ENCODE measurements around the gene CHMP5.

The CHMP5 gene

DNA sequence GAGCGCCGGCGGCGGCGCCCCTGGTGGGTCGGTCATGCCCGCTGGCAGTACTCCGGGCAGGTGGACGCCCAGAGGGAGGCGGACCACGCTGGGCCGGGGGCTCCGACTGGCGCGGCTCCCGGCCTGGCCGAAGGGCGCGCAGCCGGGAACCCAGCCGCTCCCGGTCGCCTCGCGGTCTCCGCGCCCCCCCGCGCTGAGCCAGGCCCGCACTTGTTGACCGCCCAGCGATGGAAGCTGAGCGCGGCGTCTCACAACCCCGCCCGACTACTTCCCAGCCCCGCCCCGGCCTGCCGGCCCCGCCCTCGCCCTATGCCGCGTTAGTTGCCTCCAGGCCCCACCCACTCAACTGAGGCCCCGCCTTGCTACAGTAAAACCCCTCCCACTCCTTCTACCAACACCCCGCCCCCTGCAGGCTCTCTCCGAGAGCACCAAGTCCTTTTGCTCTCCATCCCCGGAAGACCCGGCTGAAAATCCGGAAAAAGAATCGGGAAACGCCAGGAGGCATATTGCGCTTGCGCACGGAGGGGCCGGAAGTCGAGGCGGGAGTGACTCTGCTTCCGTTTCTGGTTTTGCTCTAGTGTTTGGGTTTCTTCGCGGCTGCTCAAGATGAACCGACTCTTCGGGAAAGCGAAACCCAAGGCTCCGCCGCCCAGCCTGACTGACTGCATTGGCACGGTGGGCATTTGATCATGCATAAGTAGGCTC lies at the start of gene CHMP5, which contains the start of gene BAG1:
Gene CHMP5 (plus strand): TSS at position 577 of the 705 bp plus-strand sequence. CDS start 30 bp downstream, at position 607.
Gene BAG1 (minus strand): TSS at position 236 of the 705 bp plus-strand sequence.
- peak; percentile 99 for DNase-seq

DNA sequence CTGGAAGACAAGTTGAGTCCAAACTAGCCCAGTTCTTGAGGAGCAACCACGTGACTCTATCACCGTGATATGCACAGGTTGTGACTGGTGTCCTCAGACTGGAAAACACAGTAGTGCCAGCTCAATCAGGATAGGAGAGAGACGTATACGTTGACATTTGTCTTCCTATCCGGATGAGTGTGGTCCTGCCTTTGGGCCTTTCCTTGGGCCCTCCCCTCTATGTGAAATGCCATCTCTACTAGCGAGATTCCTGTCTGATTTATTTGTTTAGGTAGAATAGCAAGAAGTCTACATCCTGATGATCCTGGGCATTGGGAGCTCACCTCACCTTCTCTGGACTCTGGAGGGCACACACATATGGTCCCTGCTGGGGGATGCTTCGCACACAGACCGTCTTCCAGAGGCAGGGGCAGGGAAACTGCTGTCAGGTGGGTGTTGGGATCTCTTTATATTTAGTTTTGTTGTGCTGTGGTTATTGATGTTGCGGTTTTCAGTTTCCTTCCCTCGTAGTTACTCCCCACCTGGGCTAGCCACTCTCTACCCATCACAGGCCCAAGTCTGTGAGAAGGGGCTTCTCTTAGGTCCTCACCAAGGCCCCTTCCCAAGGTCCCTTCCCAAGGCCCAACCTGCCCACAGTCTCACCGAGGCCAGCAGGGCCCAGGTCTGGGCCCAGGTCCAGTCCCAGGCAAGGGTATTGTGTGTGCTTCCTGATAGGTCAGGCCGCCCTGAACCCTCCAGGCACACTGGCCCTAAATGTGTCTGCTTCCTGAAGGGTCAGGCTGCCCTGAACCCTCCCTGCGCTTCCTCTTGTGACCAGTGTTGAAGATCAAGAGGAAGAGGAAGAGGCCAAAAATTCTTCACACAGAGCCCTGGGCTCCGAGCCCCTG lies 43.9 kb upstream of the CHMP5 start:
- no peak for DNase-seq

DNA sequence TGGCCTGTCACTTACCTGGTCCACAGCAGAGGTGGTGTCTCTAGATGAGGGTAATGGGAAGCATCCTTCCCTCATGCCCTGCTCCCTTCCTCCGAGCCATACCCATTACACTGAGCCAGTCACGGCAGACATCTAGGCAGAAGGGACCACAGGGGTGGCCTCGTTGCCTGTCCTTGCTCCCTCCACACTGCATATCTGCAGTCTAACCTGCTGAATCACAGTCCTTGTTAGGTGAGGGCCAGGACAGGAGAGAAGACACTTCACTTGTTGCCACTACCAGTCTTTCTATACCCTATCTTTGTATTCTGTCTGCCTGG lies 43.3 kb upstream of the CHMP5 start:
- DNase-seq, result no peak

DNA sequence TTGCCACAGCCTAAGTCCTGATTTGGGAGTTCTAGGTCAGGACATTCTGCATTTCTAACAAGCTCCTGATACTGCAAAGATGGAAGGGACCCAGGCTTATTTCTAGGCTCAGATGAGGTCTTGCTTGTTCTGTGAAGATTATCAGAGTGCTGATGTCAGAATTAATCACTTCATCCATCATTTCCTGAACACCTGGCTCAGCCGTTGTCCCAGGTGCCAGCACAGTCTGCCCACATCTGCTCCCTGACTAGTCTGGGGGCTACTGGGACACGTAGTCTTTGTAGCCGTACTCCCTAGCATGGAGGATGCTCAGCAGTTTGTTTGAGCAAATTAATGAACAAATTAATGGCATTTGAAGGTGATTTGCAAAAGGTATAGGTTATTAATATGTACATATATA lies 42.8 kb upstream of the CHMP5 start:
- DNase-seq, result no peak

DNA sequence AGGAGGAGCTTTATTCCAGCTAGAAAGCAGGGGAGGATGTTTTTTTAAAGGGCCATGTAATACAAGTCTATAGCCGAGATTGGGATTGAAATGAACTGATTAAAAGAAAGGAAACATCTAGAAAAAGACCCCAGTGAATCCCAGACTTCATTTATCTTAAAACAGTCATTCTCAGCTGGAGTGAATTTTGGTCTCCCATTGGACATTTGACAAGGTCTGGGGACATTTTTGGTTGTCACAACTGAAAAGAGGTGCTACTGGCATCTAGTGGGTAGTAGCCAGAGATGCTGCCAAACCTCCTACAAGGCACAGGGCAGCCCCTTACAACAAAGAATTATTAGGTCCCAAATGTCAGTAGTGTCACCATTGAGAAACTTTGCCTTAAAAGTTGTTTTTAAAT lies 41.2 kb upstream of the CHMP5 start:
- no peak for DNase-seq

DNA sequence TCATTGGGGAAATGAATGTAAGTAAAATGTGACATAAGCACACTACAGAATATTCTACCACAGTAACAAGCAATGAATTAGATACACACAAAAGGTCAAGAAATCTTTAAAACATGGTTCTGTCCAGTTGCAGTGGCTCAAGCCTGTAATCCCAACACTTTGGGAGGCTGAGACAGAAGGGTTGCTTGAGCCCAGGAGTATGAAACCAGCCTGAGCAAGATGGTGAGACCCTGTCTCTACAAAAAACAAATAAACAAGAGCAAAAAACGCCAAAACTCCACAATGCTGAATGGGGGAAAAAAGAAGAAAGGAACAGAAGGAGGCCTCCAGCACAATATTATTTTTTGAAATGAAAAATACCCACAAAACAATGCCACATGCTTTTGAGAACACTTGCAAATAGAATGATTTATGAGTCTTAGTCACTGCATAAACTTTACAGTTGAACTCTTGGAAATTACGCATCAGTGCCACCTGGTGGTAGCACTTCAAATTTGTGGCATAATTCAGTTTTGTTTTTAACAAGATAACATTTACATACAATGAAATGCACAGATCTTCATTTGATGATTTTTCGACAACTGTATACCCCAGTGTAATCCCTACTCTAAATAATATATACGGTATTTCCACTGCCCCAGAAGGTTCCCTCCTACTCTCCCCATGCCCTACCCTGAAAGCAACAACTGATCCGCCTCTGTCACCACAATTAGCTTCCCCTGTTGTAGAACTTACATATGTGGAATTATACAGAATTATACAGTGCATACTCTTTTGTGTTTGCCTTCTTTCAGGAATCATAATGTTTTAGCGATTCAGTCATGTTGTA lies 39.3 kb upstream of the CHMP5 start:
- DNase-seq, result peak; percentile 62 to 70

DNA sequence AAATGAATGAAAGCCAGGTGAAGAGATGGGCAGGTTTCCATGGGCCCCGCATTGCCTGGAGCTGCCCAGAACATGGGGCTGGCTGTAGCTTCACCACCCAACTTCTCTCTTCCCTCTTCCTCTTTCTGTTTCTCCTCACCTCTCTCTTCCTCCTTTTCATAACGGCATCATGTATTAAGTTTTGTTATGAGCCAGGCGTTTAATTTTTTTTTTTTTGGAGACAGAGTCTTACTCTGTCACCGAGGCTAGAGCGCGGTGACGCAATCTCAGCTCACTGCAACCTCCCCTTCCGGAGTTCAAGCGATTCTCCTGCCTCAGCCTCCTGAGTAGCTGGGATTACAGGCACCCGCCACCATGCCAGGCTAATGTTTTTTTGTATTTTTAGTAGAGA lies 37.8 kb upstream of the CHMP5 start:
- peak; percentile 56 to 73 for DNase-seq

DNA sequence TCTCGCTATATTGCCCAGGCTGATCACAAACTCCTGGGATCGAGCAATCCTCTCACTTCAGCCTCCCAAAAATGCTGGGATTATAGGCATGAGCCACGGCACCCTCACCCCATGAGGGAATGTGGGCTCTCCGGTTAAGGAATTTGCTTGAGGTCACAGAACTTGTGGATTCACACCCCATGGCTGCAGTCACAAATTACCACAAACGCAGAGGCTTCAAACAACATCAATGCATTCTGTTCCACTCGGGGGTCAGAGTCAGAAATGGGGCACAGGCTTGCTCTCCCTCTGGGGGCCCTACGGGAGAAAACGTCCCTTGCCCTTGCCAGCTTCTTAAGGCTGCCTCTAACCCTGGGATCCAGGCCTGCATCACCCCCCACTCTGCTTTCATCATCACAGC lies 37.1 kb upstream of the CHMP5 start:
- DNase-seq, result no peak

DNA sequence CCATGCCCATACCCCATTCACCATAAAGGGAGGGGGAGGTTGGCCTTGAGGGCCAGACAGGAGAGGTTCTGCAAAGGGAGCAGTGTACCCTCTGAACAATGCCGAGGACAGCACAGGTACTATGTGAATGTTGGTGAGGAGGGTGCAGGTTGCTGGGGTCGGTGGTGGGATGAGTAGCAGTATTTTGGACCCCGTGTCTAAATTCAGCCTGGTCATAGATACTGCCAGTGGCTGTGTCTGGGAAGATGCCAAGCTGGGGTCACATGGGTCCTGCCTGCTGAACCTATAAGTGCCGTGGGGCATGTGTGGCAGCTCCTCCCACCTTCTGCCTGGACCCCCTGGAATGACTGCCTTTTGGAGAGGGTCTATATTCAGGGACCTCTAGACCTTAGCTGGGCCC lies 36.2 kb upstream of the CHMP5 start:
- no peak for DNase-seq

DNA sequence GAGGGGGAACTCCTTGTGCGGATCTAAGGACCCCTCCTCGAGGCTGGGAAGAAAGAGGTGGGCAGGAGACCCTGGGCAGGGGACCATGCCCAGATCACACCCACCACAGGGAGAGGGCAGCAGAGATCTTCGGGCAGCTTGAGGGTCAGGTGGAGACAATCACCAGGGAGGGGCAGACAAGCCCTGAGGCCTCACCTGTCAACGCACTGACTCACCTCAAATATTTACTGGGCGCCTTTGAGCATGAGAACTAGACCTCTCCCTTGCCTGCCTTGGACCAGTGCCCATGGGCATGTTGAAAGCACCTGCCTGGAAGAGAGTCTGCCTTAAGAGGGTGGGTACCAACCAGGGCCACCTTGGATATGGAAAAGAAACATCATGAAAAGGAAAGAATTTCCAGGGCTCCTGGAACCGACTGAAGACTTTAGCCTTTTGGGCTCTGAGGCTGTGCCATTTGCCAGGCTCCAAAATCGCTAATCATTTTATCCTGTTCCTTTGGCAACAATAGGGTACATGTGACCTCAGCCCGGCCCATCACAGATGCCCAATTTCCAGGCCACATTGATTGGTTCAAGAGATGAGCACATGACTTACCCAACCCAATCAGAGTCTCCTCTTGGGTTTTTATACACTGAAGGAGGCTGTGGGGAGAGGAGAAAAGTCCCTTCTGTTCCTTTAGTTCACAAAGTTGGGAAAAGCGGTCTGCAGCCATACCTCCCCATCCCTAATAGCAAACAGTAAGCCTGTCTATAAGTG lies 35.3 kb upstream of the CHMP5 start:
- no peak for DNase-seq

DNA sequence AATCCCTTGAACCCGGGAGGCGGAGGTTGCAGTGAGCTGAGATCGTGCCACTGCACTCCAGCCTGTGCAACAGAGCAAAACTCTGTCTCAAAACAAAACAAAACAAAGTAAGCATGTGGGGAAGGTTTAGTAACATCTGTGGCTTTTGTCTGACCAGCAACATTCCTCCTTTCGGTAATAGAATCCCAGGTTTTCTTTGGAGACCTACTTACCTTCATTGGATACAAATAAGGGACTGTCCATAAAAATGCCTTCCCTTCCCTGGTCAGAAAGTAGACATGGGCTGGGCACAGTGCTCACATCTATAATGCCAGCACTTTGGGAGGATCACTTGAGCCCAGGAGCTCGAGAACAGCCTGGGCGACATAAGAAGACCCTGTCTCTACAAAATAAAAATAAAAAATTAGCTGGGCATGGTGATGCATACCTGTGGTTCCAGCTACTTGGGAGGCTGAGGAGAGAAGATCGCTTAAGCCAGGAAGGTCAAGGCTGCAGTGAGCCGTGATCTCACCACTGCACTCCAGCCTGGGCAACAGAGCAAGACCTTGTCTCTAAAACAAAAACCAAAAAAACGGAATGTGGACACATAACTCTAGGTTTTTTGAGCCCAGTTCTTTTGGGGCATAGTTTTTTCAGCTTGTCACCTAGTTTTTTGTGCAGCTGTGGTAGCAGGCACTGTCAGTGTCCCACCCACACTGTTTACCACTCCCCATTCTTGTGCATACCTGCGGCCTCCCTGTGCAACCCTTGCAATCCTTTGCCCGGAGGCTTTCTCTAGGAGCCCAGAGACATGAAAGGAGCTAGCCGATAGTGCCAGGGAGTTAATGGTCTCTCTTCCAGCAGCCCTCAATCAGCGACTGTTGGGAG lies 33.9 kb upstream of the CHMP5 start:
- no peak for DNase-seq

DNA sequence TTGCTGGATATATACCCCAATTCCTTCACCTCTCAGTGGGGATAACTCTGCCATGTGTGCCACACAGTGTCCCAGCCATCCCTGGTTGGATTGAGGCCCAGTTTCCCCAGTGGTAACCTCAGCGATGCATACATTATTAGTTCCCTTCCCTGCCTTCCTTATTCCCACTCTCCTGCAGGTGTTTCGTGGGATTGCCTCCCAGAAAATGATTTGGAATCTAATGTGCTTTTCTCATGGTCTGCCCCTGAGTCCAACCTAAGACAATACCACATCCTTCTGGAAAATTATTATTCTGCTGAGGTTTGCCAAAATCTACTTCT lies 33.3 kb upstream of the CHMP5 start:
- no peak for DNase-seq

DNA sequence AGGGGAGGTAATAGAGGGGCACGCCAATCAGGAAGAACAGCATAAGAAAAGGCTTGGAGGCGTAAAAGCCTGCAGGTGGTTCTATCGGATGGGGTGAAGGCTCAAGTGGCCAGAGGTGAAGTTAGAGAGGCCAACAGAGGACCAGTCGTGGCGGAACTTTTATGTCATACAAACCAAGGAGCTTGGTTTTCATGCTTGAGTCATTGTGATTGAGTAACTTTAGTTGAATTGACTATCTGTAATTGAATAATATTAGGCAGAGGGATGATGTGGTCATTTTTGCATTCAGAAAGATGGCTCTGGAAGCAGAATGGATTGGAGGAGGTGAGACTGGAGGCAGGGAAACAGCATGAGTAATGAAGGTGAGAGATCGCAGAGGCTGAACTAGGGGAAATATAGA lies 32.0 kb upstream of the CHMP5 start:
- DNase-seq, result no peak

DNA sequence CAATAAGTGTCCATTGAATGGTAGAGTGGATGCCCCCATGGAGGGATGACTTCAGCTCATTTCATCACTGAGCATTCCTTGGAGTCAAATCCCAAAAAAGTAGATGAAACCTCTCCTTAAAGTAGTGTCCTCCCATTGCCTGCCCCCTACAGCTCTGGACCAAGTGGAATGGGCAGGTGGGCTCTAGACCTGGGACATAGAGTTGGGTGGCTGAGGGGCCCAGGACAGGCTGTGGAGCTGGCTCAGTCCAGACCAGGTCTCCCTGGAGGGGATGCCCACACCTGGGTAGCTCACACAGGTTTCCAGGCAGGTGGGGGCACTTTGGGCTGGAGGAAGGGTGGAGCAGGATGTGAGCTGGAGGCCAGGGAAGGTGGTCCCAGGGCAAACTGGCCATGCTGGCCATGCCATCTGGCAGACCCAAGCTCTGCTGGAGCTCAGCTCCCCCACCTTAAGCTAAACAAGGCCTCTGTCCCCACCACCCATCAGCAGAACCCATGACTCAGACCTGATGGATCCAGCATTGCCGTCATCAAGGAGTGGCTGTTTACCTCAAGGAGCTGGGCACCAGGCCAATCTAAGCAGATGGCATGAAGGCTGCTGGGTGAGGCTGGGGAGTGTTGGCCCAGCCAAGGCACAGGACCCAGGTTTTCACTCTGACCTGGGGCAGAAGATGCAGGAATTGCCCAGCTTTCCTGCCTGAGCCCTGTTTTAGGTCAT lies 31.1 kb upstream of the CHMP5 start:
- DNase-seq, result no peak

DNA sequence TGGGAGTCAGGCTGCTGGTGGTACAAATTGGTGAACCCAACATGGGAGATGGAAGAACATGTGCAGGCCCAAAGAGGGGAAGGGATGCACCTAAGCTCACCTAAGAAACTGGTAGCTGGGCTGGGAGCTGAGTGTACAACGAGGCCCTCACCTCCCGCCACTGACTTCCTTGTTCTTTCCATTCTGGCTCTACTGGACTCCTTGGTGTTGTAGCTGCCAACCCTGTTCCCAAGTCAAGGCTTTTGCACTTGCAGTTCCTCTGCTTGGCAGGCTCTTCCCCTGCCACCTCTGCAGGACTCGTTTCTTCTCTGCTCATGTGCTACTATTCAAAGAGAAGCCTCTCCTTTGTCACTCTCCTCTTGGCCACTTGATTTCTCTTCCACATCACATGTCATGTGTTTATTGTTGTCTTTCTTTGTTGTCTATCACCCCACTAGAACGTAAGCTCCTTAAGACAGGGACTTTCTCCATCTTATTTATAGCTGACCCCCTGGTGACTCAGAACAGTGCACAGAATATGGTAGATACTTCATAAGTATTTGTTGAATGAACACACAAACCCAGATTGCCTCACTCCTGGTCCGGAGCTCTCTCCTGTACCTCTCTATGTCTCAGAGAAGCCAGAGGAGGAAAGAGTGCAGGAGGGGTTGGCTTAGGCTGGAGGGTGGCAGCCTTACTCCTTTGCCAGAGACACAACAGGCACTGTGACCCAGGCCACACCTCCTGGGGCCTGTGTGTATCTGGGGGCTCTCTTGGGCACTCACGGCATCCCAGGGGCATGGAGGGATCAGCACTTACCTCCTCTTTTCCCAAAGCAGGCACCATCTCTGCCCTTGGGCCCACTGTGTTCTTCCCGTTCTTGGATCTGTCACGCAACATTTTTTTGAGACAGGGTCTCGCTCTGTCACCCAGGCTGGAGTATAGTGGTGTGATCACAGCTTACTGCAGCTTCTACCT lies 30.1 kb upstream of the CHMP5 start:
- no peak for DNase-seq

DNA sequence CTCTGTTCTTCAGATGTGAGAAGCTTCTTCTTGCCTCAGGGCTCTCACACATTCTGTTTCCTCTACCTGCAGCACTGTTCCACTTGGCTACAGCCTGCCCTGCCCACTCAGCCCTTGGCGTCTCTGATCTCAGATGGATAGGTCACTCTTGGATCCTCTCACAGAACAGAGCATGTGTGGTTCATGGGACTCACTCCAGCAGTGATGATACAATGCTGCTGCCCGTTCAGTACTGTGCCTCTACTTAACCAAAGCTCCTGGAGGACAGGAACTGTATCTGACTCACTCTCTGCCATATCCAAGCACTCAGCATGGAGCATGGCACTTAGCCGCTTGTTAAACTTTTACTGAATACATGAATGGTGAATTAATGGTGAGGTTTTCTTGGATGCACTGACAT lies 28.3 kb upstream of the CHMP5 start:
- DNase-seq, result no peak

DNA sequence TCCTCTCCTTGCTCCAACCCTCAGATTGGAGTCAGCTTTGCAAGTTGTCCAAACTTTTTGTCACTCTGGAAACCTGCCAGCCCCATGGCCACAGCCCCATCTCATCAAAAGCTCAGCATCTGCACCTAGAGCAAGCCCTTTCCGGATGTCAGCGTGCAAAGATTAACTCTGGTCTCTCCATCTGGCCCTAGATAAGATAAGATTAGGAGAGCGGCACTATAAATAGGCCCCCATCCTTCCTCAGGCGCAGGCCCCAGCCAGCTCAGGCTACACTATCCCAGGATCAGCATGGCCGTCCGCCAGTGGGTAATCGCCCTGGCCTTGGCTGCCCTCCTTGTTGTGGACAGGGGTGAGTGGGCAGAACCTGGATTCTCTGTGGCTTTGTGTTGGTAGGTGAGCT lies 24.9 kb upstream of the CHMP5 start, which contains the start of gene SPINK4:
Gene SPINK4 (plus strand): TSS at position 247 of the 400 bp plus-strand sequence. CDS start 42 bp downstream, at position 289.
- DNase-seq, result no peak

DNA sequence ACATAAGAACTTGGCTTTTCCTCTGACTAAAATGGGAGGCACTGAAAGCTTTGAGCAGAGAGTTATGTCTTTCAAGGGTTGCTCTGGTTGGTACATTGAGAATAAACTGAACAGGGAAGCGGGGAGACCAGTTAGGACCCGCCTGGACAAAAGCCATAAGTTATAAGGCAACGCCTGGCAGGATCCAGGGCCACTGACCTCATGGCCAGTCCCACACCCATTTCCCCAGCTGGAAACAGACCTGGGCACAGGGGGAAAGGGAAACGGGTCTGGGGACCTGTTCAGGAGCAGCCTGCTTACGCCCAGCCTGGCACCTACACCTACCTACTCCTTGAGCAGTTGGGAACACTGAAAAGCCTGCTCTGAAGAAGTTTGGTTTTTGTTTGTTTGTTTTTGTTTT lies 23.6 kb upstream of the CHMP5 start:
- DNase-seq, result no peak

DNA sequence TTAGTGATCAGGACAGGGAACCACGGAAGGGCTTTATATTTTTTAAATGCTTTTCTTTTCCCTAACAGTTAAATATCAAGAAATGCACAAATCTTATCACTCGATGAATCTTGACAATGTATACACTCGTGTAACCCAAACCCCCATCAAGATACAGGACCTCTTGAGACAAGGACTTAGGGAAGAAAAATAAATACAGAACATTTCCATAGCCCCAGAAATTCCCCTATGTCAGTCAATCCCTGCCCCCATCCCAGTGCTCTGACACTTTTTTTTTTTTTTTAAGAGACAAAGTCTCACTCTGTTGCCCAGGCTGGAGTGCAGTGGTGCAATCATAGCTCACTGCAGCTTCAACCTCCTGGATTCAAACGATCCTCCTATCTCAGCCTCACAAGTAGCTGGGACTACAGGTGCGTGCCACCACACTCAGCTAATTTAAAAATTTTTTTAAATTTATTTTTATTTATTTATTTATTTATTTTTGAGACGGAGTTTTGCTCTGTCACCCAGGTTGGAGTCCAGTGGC lies 22.2 kb upstream of the CHMP5 start:
- DNase-seq, result no peak

Data from Kasumi-1 (cell line).